Ramos (cell line): ENCODE results near the gene TEAD1.

Experiments
- in situ Hi-C: fragments of 300-500 bp; cut with MboI; formaldehyde crosslinking; loops from one replicate; pipeline ENCODE4 v1.14.3; 2022; ENCODE audit warnings: low sequenced_read_pairs; ENCODE audit not compliant: unreplicated experiment

The TEAD1 gene

GRCh38 chr11:12664385-12664784, 9.8 kb upstream of the TEAD1 start:
- in situ Hi-C loops = no loop called here

- in situ Hi-C loops = no loop called here
Observed at GRCh38 chr11:12666915-12667314, 7.3 kb upstream of the TEAD1 start.

GRCh38 chr11:12667646-12668045, 6.6 kb upstream of the TEAD1 start:
- in situ Hi-C loops = no loop called here

- in situ Hi-C loops = no loop called here
Observed at GRCh38 chr11:12668166-12668565, 6.1 kb upstream of the TEAD1 start.

GRCh38 chr11:12669930-12670329, 4.3 kb upstream of the TEAD1 start:
- in situ Hi-C loops = no loop called here

GRCh38 chr11:12671370-12671769, 2.9 kb upstream of the TEAD1 start:
- in situ Hi-C loops = no loop called here

- in situ Hi-C loops = no loop called here
Observed at GRCh38 chr11:12673601-12673923, 659 bp upstream of the TEAD1 start.

- in situ Hi-C loops = no loop called here
Observed at GRCh38 chr11:12674571-12674935, 332 bp downstream of the TEAD1 start.

GRCh38 chr11:12674936-12675696, 895 bp downstream of the TEAD1 start:
- in situ Hi-C loops = no loop called here

- in situ Hi-C loops = no loop called here
Observed at GRCh38 chr11:12675951-12676711, 1.9 kb downstream of the TEAD1 start.

- in situ Hi-C loops = no loop called here
Observed at GRCh38 chr11:12677131-12677530, 2.9 kb downstream of the TEAD1 start.

- in situ Hi-C loops = no loop called here
Observed at GRCh38 chr11:12678092-12678491, 3.9 kb downstream of the TEAD1 start.

- in situ Hi-C loops = no loop called here
Observed at GRCh38 chr11:12678991-12679390, 4.8 kb downstream of the TEAD1 start.

- in situ Hi-C loops = no loop called here
Observed at GRCh38 chr11:12679471-12679870, 5.2 kb downstream of the TEAD1 start.

- in situ Hi-C loops = no loop called here
Observed at GRCh38 chr11:12680246-12680939, 6.2 kb downstream of the TEAD1 start.

GRCh38 chr11:12680940-12681258, 6.7 kb downstream of the TEAD1 start:
- in situ Hi-C loops = no loop called here

- in situ Hi-C loops = no loop called here
Observed at GRCh38 chr11:12681466-12681865, 7.2 kb downstream of the TEAD1 start.

GRCh38 chr11:12682288-12682687, 8.1 kb downstream of the TEAD1 start:
- in situ Hi-C loops = no loop called here

- in situ Hi-C loops = no loop called here
Observed at GRCh38 chr11:12682737-12683500, 8.7 kb downstream of the TEAD1 start.

- in situ Hi-C loops = no loop called here
Observed at GRCh38 chr11:12683874-12684273, 9.7 kb downstream of the TEAD1 start.

- in situ Hi-C loops = no loop called here
Observed at GRCh38 chr11:12684315-12684714, 10.1 kb downstream of the TEAD1 start.
